GM21515 (cell line): ENCODE data around the gene UCK2.

Experiments used
- ATAC-seq: cut with Tn5 transposase; IDR thresholded peaks from one replicate; pipeline ENCODE4 v1.9.1; 2021; ENCODE audit not compliant: unreplicated experiment

The UCK2 gene

GRCh38 chr1:165834229-165834628 lies 6.8 kb downstream of the UCK2 start:
- ATAC-seq, result no peak

- no peak for ATAC-seq
Measured at GRCh38 chr1:165834881-165835280, 7.5 kb downstream of the UCK2 start.

- no peak for ATAC-seq
Measured at GRCh38 chr1:165836664-165837482, 9.5 kb downstream of the UCK2 start.

GRCh38 chr1:165837838-165838364 lies 10.5 kb downstream of the UCK2 start:
- no peak for ATAC-seq

- no peak for ATAC-seq
Measured at GRCh38 chr1:165840423-165840822, 13.0 kb downstream of the UCK2 start.

GRCh38 chr1:165841582-165842017 lies 14.2 kb downstream of the UCK2 start:
- no peak for ATAC-seq

- ATAC-seq, result no peak
Measured at GRCh38 chr1:165842023-165842670, 14.7 kb downstream of the UCK2 start.

GRCh38 chr1:165842671-165843129 lies 15.3 kb downstream of the UCK2 start:
- no peak for ATAC-seq

GRCh38 chr1:165843304-165843703 lies 15.9 kb downstream of the UCK2 start:
- ATAC-seq, result no peak

- ATAC-seq, result no peak
Measured at GRCh38 chr1:165844114-165844798, 16.8 kb downstream of the UCK2 start.

- no peak for ATAC-seq
Measured at GRCh38 chr1:165844933-165845332, 17.5 kb downstream of the UCK2 start.

- ATAC-seq, result no peak
Measured at GRCh38 chr1:165845569-165845968, 18.2 kb downstream of the UCK2 start.

GRCh38 chr1:165845992-165846748 lies 18.8 kb downstream of the UCK2 start:
- ATAC-seq, result no peak

GRCh38 chr1:165847486-165847885 lies 20.1 kb downstream of the UCK2 start:
- no peak for ATAC-seq

- ATAC-seq, result no peak
Measured at GRCh38 chr1:165849353-165850133, 22.1 kb downstream of the UCK2 start.

GRCh38 chr1:165851034-165851658 lies 23.7 kb downstream of the UCK2 start:
- peak; percentile 71 for ATAC-seq

- ATAC-seq, result no peak
Measured at GRCh38 chr1:165852871-165853270, 25.5 kb downstream of the UCK2 start.

GRCh38 chr1:165853528-165854075 lies 26.2 kb downstream of the UCK2 start:
- ATAC-seq, result no peak
